Inferior parietal cortex (tissue), 1 donor: ENCODE data around the gene HRCT1.
"Not testable (repeated sequence)": the region's sequence is repeated elsewhere in the genome, so short reads cannot be mapped to it uniquely, and the experiment has no call there.

Experiments
- DNase-seq: peaks from one replicate; pipeline ENCODE4 v3.0.0-alpha.2; 2016; ENCODE audit errors: extremely low spot score

The HRCT1 gene

DNA sequence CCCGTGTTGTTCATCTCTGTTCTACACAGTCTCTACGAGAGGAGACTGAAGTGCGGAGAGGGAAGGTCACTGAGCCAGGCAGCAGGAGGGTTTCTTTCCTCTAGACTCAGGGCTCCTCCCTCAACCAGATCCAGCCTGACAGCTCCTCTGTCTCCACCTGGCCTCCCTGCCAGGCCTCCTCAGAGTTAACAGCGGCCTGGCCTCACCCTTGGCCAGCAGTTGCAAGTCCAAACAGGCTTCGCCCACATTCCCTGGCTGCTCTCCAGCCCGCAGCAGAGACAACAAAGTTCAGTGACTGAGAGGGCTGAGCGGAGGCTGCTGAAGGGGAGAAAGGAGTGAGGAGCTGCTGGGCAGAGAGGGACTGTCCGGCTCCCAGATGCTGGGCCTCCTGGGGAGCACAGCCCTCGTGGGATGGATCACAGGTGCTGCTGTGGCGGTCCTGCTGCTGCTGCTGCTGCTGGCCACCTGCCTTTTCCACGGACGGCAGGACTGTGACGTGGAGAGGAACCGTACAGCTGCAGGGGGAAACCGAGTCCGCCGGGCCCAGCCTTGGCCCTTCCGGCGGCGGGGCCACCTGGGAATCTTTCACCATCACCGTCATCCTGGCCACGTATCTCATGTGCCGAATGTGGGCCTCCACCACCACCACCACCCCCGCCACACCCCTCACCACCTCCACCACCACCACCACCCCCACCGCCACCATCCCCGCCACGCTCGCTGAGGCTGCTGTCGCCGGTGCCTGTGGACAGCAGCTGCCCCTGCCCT is at the start of gene HRCT1:
Gene HRCT1 (plus strand): TSS at position 291 of the 768 bp plus-strand sequence. CDS start 86 bp downstream, at position 377.
- no peak for DNase-seq

DNA sequence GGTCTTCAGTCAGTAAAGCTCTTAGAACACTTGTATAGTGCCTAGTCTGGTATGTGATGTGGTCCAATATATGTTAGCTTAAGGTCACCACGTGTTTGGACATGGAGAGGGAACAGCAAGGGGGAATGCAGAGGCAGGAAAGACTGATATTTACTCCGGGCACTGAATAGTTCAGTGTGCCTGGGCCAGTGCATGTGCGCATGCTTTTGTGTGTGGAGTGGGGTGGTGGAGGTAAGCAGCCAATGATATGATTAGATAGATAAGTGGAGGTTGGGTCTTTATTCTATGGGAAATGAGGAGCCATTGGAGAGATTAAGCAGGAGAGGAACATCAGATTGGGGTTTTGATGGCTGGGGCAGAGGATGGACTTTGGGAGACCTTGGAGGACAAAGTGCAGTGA is 49.8 kb upstream of the HRCT1 start:
- no peak for DNase-seq

DNA sequence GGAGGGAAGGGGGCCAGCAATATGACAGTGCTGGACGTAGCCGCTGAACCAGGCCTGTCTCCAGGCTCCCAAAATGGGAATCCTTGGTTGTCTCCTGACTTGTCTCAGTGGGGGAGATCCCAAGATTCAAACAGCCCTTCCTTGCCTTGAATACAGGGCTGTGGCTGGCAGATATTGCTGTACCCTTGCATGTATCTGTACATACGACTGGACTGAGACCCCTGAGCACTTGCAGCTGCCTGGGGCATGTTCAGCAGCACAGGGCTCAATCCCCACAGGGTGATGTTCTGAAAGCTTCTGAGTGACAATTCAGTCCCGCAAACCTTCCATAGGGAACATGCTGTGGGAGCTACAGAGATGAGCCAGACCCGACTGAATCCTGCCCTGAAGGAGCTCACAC is 49.1 kb upstream of the HRCT1 start:
- DNase-seq: no peak

DNA sequence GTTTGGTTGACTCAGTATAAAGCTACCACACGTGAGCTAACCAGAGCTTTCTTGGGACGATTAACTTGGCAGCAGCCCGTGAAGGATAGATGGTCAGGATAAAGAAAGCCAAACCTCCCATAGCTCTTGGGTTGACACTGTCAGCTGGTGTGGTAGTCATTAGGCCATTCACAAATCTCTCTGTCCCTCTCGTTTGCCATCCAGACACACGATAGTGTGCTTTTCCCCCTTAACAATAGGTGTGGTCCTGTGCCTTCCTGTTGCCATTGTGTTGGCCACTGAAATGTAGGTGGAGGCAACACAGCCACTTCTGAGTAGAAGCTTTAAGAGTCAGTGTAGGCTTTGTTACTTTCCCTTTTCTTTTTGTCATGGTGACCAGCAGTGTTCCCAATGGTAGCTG is 47.5 kb upstream of the HRCT1 start:
- no peak for DNase-seq

DNA sequence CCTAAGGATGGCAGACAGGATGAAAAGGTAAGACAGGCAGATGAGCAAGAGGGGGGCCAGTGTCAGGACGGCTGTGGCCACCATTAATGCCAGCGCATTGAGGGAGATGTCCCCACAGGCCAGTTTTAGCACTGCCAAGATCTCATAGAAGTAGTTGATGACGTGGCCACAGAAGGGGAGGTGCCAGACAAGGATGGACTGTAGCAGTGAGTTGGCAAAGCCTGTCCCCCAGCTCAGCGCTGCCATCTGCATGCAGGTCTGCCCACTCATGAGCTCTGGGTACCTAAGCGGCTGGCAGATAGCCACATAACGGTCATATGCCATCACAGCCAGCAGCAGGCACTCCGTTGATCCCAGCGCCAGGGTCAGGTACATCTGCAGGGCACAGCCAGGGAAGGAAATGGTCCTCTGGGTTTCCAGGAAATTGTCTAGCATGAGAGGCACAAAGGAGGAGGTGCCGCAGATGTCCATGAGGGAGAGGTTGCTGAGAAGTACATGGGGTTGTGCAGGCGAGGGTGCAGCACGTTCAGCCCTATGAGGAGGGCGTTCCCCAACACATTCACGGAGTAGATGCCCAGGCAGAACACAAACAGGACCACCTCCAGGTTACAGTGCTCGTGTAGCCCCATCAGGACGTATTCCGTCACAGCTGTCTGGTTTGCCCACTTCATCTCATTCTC is 46.6 kb upstream of the HRCT1 start:
- no peak for DNase-seq

DNA sequence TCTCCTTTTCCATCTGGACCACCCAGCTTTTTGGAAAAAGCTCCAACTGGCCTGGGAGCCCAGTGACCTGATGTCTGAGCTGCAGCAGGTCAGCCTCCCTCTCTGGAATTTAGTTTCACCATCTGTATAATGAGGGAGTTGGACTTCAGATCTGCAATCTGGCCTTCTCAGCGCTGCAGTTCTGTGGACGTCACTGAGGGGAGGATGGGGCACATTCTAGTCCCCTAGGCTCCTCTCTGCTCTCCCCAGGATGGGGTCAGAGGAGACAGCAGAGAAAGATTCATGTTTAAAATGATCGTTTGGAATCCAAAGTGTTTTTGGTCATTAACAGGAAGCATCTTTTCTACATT is 46.0 kb upstream of the HRCT1 start:
- DNase-seq: no peak

DNA sequence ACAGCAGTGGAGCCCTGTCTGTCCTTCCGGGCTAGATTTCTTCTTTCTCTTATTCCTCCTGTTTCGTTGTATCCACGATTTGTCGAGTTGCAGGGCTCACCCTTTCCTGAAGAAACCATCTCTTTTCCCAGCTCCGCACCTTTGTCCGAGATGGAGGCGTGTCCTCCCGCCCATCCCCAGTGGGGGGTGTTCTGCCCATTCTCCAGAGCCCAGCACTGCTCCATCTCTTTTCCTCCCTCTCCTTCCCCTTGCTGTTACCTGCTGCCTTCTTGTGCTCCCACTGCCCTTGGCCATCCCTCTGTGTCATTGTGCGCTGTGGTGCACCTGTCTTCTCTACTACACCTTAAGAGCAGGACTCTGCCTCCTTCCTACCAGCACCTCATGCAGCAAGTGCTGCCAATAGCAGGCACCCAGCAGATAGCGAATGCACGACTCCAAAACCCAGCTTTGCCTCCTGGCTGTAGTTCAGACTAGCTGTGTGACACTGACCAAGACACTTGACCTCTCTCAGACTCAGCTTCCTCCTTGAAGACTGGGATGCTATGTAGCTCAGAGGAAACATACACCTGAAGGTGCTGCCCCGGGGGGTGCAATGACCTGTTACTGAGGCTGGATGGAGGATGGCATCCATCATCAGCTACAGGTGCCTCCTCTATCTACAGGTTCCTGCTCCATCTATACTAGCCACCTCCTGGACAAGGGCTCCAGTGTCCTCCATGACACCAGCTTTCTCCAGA is 44.7 kb upstream of the HRCT1 start:
- no peak for DNase-seq

DNA sequence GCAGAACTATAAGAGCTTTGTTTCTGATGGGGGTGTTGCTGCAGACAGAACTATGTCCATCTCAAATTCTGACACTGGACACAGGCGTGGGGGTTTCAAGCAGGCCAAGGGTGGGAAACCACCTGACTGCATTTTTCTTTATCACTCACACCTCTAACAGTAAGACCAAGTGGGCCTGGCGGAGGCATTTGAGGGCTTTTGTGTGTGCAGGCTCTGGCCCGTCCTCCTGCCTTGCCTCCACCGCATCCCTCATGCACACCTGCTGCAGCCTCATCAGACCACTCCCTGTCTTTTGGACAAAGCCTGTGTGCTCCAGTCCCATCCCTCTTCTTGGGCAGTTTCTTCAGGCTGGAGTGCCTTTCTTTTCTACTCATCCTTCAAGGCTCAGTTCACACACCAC is 43.7 kb upstream of the HRCT1 start:
- DNase-seq: no peak

DNA sequence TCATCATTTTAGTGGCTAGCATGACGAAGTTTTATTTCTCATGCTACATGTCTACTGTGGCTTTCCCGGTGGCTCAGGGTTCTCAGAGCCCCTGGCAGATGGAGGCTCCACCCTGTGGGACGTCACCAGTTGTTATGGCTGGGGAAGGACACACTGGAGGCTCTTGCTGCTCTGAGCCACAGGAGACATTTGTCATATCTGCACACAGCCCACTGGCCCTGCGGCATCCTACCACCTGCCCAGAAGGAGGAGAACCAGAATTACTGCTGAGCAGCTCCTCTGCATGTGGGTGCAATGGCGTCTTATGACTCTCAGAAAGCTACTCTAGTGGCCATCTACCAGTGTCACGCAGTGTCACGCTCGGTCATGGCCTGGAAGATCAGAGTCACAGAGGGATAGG is 42.4 kb upstream of the HRCT1 start:
- DNase-seq: no peak

DNA sequence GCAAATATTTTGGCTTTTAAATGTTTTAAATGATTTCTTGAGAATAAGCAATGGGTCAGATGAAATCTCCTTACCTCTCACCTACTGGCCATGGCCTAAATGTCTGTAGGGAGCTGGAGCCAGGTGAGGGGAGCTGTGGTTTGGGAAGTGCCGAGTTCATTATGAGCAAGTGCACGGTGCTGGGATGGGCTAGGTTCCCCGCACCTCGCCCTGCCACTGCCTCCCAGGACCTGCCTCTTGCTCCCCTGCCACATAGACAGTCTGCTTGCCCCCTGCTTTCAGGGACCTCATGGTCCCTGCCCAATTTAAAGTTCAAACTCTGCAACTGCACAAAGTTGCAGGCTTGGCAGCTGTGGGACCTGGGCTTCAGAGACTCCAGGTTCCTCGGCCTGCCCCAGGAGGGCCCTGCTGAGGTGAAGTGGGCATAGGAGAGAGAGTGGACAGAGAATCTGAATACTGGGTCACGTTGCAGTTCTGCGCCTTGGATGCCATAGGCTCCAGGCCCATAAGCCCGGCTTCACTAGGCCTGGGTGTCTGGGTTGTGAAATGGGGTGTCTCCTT is 41.2 kb upstream of the HRCT1 start:
- DNase-seq: no peak

DNA sequence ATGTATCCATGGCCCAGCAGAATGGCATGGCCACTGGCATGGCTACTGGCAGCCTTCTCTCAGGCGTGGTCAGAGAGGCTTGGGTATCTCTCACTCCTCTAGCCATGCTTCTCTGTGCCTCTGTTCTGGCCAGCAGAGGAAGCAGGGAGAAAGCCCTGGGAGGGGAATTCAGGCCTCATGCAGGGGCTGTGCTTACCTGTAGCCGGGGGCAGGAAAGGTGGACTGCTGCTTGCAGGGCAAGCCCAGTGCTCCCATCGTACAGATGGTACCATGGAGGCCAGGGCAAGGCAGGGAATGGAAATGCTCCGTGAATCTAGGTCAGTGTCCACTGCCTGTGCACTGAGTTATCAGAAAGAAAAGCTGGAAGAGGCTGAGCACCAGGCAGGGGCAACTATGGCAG is 38.5 kb upstream of the HRCT1 start:
- DNase-seq: no peak

DNA sequence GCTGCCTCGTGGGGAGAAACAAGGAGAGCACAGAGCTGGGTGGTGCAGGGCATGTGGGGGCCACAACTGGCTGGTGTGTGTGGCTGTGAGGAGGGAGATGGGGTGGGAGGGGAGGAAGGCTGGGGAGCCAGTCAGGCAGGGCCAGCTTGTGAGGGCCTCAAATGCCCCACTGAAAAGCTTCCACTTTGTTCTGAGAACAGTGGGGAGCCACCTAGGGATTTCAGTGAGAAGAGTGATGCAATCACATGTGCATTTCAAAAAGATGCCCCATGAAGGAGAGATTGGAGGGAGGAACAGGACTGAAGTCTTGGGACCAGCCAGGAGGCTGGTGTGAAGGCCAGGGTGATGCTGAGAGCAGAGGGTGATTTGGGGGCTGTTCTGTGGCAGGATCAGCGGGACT is 37.1 kb upstream of the HRCT1 start:
- DNase-seq: no peak

DNA sequence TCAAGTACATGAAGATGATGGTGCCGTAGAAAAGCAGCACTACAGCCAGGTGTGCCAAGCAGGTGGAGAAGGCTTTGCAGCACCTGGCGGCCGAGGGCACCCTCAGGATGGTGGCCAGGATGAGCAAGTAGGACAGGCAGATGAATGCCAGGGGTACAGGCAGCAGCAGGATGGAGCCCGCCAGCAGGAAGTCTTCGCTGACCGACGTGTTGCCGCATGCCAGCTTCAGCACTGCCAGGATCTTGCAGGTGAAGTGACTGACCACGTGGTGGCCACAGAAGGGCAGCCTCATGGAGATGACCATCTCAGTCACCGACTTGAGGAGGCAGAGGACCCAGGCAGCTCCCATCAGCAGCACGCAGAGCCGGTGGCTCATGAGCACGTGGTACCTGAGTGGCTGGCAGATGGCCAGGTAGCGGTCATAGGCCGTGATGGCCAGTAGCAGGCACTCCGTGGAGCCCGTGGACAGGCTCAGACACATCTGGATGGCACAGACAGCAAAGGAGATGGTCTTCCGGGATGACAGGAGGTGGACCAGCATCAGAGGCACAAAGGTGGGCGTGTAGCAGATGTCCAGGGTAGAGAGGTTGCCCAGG is 36.3 kb upstream of the HRCT1 start:
- no peak for DNase-seq

DNA sequence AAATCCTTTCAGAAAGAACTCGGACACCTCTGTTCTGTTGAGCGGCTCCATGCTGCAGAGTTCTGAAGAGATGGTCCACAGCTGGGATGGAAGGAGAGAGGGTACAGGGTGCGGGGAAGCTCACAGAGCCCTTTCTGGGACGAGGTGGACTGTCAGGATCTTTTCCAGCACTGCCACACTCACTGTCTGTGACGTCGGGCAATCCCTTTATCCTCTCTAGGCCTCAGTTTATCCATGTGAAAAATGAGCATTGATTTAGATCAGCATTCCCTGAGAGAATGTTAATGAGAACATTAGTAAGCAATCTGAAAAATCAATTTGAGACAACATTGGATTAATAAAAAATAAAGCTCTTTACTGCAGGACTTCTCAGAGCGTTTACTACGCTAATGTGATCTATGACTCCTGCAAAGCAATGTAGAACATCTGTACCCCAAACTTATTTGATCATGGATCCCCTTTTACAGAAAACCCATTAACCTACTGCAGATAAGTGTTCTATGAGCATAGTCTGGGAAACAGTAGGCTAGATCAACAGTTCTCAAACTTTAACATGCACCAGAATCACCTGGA is 35.6 kb upstream of the HRCT1 start, which contains the start of gene OR13J1:
Gene OR13J1 (minus strand): TSS at position 51 of the 573 bp plus-strand sequence. CDS start 0 bp downstream, at position 51.
- DNase-seq: no peak

DNA sequence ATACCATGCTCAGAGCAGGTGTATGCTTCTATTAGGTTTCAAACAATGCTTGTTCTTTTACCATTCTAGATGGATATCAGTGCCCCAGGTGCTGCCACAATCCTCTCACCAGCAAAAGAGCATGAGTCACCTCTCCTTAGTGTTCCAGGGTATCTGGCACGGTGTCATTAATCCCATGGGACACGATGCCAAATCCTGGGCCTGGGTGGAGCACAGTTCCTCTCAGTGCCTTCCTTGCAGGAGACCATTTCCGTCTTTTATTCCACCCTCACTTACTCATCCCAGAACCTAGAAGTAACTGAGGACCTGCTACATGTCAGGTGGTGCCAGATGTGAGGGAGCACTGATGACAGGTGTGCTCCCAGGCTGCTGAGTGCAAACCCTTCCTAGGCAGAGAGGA is 34.5 kb upstream of the HRCT1 start:
- DNase-seq: no peak

DNA sequence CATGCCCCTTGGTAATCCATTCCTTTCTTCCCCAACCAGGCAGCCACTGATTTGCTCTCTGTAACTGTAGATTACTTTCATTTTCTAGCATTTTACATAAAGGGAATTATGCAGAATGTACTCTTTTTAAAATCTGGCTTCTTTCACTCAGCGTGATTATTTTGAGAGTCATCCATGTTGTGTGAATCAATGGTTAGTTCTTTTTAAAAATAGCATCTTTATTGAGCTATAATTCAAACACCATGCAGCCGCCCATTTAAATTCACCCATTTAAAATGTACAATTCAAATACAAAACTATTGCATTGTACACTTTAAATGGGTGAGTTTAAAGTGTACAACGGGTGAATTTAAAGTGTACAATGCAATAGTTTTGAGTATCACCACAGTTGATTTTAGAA is 33.5 kb upstream of the HRCT1 start:
- DNase-seq: no peak

DNA sequence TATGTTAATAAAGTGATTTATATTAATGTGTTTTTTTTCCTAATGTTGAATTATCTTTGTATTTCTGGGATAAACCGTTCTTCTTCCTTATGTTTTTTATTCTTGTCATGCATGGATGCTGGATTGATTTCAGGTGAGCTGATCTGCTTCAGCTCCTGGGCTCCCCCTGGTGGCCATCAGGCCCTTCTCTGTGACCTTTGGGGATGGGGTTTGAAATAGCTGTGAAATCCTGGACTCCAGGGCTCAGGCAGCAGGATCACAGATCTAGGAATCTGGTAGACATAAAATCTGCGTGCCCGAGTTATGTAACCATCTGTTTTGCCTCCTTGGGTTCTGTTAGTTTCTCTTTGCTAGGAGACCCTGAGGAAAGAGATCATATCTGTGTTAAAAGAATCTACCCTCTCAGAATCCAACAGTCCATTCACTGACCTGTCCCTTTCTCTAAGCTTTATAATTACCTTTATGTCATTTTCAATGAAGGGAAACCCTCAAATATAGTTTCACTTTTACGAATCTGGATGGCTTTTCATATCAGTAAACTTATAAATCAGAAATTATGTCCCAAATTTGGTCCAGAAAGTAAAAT is 23.6 kb upstream of the HRCT1 start:
- peak; percentile 89 for DNase-seq

DNA sequence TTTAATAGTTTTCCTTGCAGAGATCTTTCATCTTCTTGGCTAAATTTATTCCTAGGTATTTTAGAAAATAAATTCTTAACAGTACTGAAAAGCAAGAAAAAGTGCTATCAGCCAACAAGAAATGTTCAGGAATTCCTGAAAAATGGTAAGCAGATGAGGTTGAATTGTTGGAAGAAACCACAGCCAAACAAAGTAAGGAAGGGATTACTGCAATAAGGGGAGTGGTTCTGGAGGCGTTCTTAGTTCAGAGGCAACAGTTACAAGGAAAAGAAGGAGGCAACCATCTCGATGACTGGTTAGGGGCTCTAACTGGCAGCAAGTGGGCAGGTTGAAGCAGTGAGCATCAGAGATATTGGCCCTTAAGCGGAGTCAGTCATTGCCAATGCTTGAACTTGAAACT is 23.0 kb upstream of the HRCT1 start:
- no peak for DNase-seq

DNA sequence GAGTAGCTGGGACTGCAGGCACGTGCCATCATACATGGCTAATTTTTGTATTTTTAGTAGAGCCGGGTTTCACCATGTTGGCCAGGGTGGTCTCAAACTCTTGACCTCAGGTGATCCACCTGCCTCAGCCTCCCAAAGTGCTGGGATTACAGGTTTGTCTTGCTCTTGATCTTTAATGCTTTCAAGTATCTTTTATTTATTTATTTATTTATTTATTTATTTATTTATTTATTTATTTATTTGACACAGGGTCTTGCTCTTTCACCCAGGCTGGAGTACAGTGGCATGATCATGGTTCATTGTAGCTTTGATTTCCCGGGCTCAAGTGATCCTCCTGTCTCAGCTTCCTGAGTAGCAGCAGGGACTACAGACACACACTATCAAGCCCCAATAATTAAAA is 21.1 kb upstream of the HRCT1 start:
- not testable (repeated sequence) for DNase-seq

DNA sequence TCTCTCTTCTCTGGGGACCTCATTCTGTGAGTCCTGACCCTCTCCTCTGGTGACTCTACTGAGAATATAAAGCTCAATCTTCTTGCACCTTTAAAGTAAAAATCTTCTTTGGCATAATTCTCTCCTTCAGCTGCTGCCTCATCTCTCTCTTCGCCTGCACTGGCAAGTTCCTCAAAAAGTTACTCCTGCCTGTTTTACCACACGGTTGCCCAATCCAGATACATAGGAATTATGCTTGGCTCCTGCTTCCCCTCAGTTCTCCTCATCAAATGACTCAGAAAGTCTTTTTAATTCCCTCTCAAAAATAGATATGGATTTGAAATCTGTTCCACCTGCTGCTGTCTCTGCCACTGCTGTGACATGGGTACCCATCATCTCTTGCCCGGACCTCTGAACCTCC is 14.4 kb upstream of the HRCT1 start:
- no peak for DNase-seq

DNA sequence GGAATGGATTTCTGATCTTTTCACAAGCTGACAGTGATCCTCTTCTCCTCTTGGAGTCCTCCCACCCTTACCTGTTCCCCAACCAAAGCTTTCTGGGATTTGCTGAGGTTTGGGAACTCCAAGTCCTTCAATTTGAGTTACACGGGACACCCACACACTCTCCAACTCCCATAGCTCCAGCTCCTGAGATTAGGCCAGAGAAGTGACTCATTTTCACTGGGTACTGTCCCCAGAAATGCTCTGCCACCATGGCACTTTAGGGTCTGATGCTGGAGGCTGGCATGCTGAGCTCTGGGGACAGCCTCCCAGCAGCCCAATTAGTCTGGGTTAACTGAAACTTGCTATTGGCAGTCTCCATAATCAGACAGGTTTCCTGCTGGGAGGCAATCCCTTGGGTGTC is 14.0 kb upstream of the HRCT1 start:
- no peak for DNase-seq
